Measurements from ENCODE around the gene MDFIC.
"Not testable (repeated sequence)": the region's sequence is repeated elsewhere in the genome, so short reads cannot be mapped to it uniquely, and the experiment has no call there.

The MDFIC gene, protein sequence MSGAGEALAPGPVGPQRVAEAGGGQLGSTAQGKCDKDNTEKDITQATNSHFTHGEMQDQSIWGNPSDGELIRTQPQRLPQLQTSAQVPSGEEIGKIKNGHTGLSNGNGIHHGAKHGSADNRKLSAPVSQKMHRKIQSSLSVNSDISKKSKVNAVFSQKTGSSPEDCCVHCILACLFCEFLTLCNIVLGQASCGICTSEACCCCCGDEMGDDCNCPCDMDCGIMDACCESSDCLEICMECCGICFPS

DNA sequence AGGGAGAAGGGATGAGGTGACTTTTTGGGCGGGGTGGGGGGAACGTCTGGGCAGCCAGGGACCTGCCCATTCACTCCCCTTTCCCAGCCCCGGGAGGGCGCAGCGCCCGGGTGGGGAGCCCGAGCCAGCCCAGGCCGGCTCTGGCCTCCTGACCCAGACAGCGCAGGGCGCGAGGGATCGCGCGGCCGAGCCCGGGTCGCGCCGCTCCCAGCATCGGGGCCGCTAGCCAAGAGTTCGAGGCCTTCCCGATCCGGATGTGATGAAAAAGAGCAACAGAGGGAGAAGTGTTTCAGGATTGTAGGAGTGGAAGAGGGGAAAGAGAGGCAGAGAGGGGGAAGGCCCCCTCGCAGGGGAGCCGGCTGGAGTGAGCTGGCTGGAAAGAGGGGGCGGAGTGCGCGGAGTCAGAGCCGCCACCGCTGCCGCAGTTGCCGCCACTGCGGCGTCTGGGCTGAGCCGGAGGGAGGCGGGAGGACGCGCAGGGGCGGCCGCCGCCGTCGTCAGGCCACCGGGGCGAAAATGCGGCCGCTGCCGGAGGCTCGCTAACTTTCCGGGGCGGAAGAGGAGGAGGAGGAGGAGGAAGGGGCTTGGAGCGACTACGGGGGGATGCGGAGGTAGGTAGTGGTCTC lies at the start of gene MDFIC:
MDFIC (plus strand) TSS at position 69 of the 626 bp plus-strand sequence. CDS start 940 bp downstream, outside the sequence.
- no peak for FAIRE-seq

DNA sequence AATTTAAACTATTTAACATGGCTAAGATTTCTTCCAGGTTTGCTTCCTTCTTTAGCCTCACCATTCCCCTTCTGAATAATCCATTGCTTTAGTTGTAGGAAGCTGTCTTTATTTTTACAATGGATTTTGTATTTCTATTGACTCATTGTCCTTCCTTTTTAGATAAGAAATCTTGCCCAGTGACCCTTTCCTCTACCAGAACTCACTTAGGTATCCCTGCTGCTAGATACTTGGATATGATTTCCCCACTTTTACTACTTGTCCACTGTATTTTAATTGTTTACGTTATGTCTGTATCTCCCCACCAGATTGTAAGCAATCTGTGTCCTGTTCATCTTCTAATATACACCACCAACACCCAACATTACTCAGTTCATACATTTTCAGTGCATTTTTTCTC lies 47.7 kb upstream of the MDFIC start:
- FAIRE-seq = no peak

DNA sequence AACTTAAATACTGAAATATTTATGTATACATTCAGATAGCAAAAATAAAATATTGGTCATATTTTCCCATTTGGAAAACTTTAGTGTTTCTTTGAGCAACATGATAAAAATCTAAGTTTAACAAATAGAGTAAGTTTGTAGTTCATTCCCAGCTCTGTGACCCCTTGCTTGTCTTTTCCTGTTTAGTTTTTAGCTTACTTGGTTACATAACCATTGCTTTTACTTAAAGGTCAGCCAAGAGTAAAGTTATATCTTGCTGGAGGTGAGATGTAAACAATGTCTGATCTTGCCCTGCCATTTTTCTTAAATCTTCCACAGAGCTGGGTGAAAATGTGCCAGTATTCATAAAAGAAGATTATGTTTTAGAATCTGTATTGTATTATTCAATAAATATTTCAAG lies 46.7 kb upstream of the MDFIC start:
- no peak for FAIRE-seq

DNA sequence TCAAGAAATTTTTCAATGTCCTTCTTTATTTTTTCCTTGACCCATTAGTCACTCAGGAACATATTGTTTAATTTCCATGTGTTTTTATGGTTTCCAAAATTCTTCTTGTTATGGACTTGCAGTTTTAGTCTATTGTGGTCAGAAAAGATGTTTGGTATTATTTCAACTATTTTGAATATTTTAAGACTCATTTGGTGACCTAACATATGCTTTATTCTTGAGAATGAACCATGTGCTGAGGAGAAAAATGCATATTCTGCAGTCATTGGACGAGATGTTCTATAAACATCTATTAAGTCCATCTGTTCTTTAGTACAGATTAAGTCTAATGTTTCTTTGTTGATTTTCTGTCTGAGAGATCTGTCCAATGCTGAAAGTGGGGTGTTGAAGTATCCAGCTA lies 42.3 kb upstream of the MDFIC start:
- FAIRE-seq = peak; percentile 73

DNA sequence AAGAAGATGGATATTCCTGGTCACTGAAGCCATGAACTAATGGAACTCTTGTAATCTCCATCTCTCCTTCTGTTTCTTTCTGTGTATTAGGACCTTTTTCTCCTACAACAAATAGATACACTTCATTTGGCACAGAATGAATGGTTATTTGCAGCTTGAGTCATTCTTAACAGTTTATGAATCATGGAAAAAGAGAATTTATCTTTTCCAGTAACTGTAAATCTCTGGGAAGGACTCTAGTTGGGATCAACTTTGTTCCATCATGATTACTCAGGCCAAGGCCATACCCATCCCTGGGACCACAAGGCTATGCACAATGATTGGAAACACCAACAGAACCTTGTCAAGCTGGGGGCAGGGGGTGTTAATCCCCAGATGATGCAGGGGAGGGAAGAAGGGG lies 36.1 kb upstream of the MDFIC start:
- no peak for FAIRE-seq

DNA sequence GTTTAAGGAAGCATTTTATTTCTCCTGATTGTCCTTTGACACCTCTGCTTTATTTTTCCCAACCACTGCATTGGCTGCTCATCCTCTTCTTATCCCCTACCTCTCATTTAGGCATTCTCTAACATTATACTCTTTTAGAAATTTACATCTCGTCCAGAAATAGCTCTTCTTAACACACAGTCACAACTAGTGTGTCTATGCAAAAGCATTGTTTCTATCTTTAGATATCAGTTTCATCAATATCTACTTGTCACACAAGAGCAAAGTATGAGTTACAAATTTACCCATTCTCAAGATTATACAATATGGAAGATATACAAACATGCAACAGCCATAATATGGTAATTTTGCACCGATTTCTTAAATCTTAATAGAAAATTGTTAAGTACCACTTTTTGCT lies 35.7 kb upstream of the MDFIC start:
- peak; percentile 32 for FAIRE-seq

DNA sequence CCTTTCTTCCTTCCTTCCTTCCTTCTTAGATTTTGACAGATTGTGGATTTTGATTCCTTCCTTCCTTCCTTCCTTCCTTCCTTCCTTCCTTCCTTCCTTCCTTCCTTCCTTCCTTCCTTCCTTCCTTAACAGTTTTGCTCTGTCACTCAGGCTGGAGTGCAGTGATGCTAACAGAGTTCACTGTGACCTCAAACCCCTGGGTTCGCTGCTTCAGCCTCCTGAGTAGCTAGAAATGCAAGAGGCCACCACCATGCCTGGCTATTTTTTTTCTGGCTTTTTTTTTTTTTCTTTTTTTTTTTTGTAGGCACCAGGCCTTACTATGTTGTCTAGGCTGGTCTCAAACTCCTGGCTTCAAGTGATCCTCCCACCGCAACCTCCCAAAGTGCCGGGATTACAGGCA lies 32.8 kb upstream of the MDFIC start:
- FAIRE-seq = not testable (repeated sequence)

DNA sequence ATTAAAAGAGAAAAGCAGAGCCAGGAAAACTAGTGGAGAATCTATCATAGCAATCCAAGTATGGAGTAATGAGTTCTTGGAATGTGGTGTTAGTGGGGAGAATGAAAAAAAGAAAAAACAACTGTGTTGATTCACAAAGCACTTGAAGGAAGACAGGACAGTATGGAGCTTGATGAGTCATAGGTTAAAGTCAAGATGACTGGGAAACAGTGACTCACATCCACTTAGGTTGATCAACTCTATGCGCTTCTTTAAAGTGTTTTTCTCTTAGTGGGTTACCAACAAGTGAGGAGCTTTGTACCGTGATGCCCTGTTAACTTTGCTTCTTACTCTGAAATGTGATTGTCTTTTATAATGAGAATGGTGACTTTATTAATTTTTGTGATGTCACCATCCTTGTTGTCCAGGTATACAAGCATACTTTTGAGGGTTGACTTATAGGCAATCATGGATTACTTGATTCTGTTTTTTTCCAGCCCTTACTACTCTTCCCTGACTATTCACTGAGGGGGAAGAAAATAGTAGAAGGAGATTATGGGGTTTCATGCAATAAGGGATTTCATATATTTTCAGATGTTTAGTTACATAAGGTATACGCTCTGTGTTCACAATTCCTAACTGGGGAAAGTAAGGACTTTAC lies 32.1 kb upstream of the MDFIC start:
- no peak for FAIRE-seq

DNA sequence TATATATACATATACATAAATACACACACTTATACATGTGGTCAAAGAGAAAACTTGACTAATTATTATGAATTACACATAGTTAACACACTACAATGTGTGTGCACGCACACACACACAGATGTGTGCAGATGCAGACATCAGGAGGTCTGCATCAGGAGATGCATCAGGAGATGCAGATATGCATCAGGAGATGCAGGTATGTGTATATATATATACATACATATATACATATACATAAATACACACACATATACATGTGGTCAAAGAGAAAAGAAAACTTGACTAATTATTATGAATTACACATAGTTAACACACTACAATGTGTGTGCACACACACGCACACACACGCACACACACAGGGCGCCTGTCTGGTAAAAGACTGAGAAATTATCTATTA lies 31.3 kb upstream of the MDFIC start:
- FAIRE-seq = no peak

DNA sequence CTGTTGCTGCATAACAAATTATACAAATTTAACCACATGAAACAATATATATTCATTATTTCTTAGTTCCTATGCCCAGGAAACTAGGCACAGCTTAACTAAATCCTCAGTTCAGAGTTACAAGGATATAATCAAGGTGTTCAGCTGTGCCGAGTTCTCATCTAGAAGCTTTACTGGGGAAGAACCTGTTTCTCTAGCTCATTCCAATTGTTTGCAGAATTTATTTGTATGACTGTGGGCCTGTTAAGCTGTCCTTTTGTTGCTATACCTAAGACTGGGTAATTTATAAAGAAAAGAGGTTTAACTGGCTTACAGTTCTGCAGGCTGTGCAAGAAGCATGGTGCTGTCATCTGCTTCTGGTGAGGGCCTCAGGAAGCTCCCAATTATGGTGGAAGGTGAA lies 21.8 kb upstream of the MDFIC start:
- no peak for FAIRE-seq

DNA sequence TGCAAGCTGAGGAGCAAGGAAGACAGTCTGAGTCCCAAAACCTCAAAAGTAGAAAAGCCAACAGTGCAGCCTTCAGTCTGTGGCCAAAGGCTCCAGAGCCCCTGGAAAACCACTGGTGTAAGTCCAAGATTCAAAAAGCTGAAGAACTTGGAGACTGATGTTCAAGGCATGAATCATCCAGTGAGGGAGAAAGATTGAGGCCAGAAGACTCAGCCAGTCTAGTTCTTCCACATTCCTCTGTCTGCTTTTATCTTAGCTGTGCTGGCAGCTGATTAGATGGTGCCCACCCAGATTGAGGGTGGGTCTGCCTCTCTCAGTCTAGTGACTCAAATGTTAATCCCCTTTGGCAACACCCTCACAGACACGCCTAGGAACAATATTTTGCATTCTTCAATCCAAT lies 20.1 kb upstream of the MDFIC start:
- no peak for FAIRE-seq

DNA sequence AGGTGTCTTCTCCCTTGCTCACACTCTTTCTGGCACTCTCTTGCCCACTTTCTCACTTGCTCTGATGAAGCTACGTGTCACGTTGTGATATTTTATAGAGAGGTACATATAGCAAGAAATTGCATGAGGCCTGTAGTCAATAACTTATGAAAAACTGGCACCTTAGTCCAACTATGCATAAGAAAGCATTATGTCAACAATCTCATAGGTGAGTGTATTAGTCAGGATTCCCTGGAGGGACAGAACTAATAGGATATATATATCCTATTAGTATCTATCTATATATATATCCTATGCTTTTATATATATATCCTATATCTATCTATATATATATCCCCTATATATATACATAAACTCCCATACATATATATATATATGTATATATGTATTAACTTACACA lies 18.8 kb upstream of the MDFIC start:
- peak; percentile 21 for FAIRE-seq

DNA sequence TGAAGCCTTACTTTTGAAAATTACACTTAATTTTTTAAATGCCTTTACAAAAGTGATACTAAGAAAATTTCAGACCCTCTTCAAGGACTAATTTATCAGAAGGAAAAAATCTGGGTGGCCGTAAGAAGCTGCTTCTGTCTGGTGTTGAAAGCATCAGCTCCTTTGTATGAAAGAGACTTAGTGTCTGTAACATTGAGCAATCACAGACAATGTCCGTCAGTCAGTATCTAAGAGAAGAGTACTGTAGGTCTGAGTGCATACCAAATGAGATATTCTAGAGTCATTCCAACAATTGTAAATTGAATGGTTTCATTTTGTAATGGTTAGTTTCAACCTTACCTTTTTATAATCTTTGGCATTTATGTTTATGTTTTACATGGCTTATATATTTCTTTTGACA lies 11.1 kb upstream of the MDFIC start:
- no peak for FAIRE-seq

DNA sequence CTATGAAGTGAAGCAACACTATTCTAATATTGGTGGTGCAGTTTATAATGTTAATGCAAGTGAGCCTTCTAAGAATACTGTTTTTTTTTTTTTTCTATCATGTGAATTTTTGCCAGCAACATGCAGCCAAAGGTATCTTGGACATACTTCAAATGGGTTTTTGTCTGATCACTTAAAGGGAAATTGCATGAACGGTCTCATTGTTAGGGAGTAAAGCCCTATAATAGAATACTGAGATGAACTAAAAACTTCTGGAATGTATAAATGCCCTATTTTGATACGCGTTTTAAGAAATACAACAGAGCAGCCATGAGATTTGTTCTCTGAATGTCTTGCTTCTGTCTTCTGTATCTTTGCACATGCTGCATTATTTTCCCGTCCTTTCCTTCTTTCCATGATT lies 10.5 kb upstream of the MDFIC start:
- FAIRE-seq = no peak

DNA sequence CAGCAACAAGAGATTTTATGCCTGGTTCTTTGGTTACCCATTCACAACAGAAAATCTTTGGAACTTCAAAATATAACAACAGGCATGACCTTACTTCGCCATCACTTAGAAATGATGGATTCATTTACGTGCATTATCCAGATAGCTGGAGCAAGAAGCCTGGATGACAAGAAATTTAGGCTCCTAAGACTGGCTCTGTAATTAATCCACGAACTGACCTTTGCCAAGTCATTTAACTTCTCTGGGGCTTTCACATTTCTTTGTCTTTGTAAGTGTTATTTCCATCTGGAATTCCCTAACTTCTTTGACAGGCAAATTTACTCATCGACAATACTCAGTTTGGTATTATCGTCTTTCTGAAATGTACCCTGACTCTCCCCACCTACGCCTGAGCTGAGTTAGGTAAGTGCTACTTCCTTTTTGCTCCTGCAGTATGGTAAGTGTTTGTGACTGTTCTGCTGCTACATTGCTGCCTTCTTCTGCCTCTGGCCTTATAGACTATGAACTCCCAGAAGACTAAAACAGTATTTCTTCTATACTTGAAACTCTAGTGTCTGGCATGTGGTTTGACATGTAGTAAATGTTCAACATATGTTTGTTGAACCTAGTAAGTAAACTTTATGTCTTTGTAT lies 5.5 kb upstream of the MDFIC start:
- FAIRE-seq = no peak

DNA sequence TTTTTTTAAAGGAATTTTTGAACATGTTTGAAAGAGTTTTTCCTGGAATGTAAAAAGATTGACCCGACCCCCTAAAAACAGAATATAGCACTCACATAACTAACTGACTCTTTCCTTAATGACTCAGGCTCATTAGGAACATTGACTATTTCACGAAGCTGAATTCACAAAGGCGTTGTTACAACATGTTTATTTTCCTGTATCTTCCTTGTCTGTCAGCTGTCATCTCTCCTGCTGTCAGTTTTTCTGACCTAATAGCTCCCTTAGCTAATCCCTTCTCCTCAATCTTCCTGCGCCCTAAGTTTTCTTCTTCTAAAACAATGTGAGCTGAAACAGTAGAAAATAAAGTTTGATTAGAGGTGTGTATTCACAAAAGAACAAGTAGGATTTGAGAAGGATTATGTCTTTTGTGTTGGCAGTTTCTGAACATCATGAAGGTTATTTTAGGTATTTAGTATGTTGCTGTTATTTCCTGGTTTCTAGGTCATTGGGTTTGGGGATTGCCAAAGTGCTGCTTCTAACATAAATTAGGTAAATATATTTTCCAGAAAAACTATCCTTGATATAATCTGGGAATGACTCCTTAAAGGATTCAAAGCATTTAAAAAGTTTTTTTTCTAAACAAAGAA lies 4.6 kb upstream of the MDFIC start:
- no peak for FAIRE-seq

DNA sequence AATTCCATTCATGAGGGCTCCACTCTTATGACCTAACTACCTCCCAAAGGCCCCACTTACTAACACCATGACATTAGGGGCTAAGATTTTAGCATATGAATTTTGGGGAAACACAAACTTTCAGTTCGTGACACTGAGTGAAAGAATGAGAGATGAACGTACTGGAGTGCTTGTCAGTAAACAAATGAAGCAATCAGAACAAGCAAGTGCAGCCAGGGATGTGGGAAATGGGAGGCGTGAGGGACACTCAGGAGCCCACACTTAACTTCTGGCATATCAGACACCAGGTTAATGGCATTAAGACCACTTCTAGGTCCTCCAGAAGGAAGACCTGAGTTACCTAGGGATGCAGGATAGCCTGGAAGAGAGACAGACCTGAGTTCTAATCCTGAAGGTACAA lies 2.3 kb upstream of the MDFIC start:
- no peak for FAIRE-seq

DNA sequence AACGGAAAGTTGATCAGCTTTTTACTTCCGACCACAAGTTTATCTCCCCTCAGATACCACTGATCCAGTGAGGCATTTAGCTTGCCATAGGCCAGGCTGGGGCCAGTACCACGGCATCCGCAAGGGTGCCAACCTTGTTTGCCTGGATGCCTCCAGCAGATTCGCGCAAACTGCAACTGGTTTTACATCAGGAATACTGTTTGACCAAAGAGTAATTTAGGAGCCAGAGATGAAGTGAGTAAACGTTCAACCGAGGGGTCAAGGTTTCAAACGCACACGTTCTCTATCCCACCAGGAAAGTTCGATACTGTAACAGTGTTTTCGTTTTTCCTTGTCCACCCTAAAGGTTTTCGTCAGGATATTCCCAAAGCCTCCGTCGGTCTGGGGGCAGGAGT lies 266 bp upstream of the MDFIC start:
- FAIRE-seq = no peak

DNA sequence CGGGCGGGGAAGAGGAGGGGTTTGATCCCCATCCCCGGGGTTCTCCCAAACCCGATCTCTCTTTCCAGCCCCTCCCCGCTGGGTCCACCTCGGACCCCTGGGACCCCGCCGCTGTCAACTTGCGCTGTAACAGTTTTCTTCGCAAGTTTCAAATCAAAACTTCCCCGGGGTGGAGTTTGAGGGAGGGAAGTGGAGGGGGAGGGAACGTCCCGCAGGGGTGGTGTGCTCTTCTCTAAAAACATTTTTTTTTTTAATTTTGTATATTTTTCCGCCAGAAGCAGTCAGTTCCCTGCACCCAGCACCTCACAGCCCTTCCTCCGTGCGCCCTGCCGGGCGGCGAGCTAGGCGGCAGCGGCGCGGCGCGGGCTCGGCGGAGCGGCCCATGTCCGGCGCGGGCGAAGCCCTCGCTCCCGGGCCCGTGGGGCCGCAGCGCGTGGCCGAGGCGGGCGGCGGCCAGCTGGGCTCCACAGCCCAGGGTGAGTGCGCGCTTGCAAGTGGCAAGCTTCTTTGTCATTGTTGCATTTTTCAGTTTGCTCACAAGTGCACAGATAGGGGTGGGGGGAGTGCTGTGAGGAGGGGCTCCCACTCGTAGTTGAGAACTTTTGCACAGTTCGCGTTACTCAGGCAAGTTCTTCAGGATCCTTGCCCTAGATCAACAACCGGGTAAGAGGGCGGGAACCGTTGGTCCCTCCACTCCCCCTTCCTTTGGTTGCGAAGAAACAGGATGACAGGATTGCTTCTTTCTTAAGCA lies 933 bp downstream of the MDFIC start:
- FAIRE-seq = peak; percentile 94

DNA sequence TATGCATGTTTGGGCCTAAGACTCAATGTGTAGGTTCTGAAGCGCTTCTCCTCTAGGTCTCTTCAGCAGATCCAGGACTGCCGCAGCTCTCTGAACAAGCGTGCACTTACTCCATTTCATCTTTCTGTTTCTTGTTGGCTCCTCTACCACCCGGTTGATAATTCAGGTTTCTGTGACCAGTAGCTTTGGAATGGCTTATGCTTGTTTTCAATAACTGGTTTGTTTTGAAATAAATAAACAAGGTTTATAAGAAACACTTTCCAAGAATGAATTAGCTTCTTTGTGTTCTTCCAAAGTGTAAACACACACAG lies 1.5 kb downstream of the MDFIC start:
- no peak for FAIRE-seq

DNA sequence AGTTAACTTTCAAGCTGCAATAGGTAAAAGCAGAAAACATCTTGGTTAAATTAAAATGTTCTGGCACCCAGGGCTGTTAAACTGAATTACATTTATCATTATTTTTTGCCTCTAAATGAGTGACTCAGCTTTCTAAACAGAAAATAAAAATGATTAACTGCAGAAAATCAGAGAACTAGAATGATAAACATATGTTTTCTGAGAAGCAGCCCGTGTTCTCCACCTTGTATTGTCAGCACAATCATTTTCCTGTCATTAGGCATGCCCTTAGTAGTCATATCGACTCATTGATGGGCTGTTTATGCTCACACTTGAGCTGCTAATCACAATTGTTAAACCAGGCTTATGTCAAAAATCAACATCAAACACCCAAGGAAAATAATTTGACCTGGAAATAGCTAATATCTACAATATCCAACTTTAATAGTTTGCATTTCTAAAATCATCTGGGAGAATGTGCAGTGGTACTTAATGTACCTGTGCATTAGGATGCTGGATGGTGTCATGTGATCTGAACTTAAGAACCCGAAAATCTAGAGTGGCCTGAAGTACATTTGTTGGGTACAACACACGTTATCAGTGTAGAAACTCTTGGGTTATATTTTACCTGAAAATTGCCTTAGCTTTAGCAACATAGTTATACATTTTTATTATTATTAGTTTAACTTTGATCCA lies 2.3 kb downstream of the MDFIC start:
- FAIRE-seq = no peak

DNA sequence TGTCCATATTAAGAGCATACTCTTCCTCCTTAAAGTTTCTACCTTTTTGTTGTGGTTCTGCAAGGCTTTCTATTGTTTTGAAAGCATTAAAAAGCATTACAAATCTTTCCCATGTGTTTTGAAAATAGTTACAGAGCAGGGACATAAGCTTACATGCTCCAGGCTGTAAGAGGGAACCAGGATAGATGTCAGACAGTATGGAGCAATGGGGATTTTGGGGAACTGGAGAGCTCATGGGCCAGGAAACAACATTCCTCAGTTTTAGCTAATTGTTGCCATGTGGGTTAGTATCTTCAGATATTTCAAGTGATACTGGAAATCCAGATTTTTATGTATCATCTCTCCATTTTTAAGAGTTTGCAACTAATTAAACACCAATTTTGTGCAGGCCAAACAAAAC lies 3.5 kb downstream of the MDFIC start:
- no peak for FAIRE-seq

DNA sequence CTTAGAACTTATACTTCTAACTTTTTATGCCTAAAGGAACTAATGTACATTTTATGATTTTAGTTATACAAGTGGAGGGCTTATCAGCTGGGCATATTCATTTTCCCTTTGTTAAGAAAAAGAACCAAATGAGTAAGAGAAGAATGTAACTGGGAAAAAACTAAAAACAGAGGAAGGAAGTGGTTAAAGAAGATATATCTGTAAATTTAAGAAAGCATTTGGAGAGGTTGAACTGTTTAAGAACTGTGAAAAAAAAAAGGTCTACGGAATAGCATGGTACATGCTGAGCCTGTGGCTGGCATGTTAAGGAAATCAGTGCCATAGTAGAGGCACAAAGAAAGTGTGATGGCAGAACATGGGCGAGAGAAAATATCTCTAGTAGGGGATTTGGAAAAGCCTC lies 6.2 kb downstream of the MDFIC start:
- no peak for FAIRE-seq
